Adrenal gland (tissue), 12 donors: ENCODE data around the gene PNPLA7. TPM values are rescaled to one million over a fixed set of nuclear protein-coding genes. Genes with fewer than 3 reads are reported as not detected.

Experiments used
- DNase-seq, 7 donors: peaks; one replicate each; pipeline ENCODE4 v3.0.0-alpha.2; 2019 to 2020
- H3K27ac ChIP-seq, 5 donors: fragments of 200-600 bp; sonication (generic) in 4 of 5; 1 replicate in 3 of 5; 2 replicates in 2 of 5; pipeline versions ENCODE4 v1.5.1 to v1.8.0; 2016 to 2020; ENCODE audit warnings: mild to moderate bottlenecking in 1 of 5
- H3K27me3 ChIP-seq: fragments of 200-600 bp; 2 replicates; pipeline ENCODE4 v1.8.0; 2021
- H3K36me3 ChIP-seq, 2 donors: fragments of 200-600 bp; replicated peaks in 1 of 2; 1 replicate in 1 of 2; 2 replicates in 1 of 2; pipeline versions ENCODE4 v1.5.1 to v1.8.0; 2018 to 2022
- H3K4me1 ChIP-seq, 2 donors: fragments of 200-600 bp; replicated peaks in 1 of 2; 1 replicate in 1 of 2; 2 replicates in 1 of 2; pipeline versions ENCODE4 v1.5.1 to v1.8.0; 2018 to 2021
- H3K4me3 ChIP-seq, 4 donors: fragments of 200-600 bp; sonication (generic) in 3 of 4; one replicate each; pipeline ENCODE4 v1.5.1; 2016 to 2018
- H3K9me3 ChIP-seq, 3 donors: fragments of 200-600 bp; sonication (generic) in 1 of 3; replicated peaks in 1 of 3; 1 replicate in 2 of 3; 2 replicates in 1 of 3; pipeline versions ENCODE4 v1.5.1 to v1.8.0; 2016 to 2021
- CTCF ChIP-seq, 6 experiments: fragments of 450-650 bp in 4 of 6; fragments of 200-600 bp in 2 of 6; sonication (generic) in 1 of 6; IDR thresholded peaks; 1 replicate in 5 of 6; 2 replicates in 1 of 6; pipeline versions ENCODE4 v1.5.1 to v1.8.0; 2016 to 2021; ENCODE audit warnings: antibody characterized with exemption in 6 of 6, mild to moderate bottlenecking in 2 of 6, moderate library complexity in 1 of 6
- POLR2A ChIP-seq, 2 donors: fragments of 450-650 bp; IDR thresholded peaks; one replicate each; pipeline ENCODE4 v1.6.1; 2017; ENCODE audit warnings: antibody characterized with exemption in 2 of 2, mild to moderate bottlenecking in 2 of 2, moderate library complexity in 1 of 2
- WGBS, 4 donors: extraction: QIAGEN DNeasy Blood & Tissue Kit in 2 of 4; methylation state at CpG; one replicate each; pipeline versions ENCODE4 v1.1.5 to v1.1.7; 2013 to 2017; 5-methylcytosine and 5-hydroxymethylcytosine counted together
- intact Hi-C, 2 donors: fragments of 100-400 bp; cut with DNase I; formaldehyde crosslinking; loops; one replicate each; pipeline versions ENCODE4 v1.14.1 to v1.15.0; 2022 to 2023
- polyA plus RNA-seq, 3 donors: library from polyadenylated mRNA; stranded (reverse); fragments of 200-250 nt in 2 of 3; fragments of 350-450 nt in 1 of 3; fragmentation: Illumina TruSeq in 1 of 3; extraction: RNeasy Lipid Tissue Mini Kit (QIAGEN cat#74804) in 1 of 3; gene quantifications; one replicate each; pipeline ENCODE4 v1.2.3, GENCODE V29; 2013 to 2014
- total RNA-seq, 9 donors: library from RNA; depleted of rRNA in 4 of 9; stranded (reverse); fragments of >200 nt in 4 of 9; fragments of 120-200 nt in 1 of 9; fragmentation: NEBNext Ultra II Directional in 1 of 9; extraction: Animal tissue kit (Norgen Biotek cat#: 25700) in 1 of 9; gene quantifications; one replicate each; pipeline versions ENCODE4 v1.1.0 to v1.2.4, GENCODE V29; 2013 to 2023
- donor health status: healthy with polysubstance abuse.
- donor health status: Bipolar disorder and iron deficiency.
- donor health status: DM: yes; HTN: yes; CAD: no.
- donor health status: DM: no; HTN: no; CAD: no.
- donor health status: DM: no; HTN: no; CAD: no.
- donor health status: DM: yes; HTN: yes; CAD: no.

PNPLA7 gene
- total and polyA plus RNA-seq, 12 donors: 0.44 to 64.1 (median 10.8) TPM

GRCh38 chr9:137583347-137583746 lies 33.1 kb upstream of the PNPLA7 start:
- intact Hi-C loops: no loop called here
- no peaks in the 10 kb centered on the region for H3K9me3 ChIP-seq
- 78 to 92% (median 84%) methylated on average over 11 to 14 of the region's 14 CpGs for WGBS, 4 donors
- H3K27me3 ChIP-seq: no peaks in the 10 kb centered on the region
- H3K36me3 ChIP-seq: peaks cover 0 to 47% of the 10 kb centered on the region in 2 donors
- no peak overlapping the region for H3K4me3 ChIP-seq
- peaks cover 5 to 8% of the 10 kb centered on the region in 2 donors for H3K4me1 ChIP-seq
- DNase-seq: no peak
- no peak overlapping the region for H3K27ac ChIP-seq
- no peak for TF ChIP-seq CTCF (IDR thresholded peaks at IDR 0.05)
- no peak for TF ChIP-seq POLR2A (IDR thresholded peaks at IDR 0.05)

- 65 to 82% (median 80%) methylated on average over 10 to 20 of the region's 20 CpGs for WGBS, 4 donors
- H3K9me3 ChIP-seq: no peaks in the 10 kb centered on the region
- no peak overlapping the region for H3K27ac ChIP-seq
- intact Hi-C loops: no loop called here
- TF ChIP-seq CTCF (IDR thresholded peaks at IDR 0.05) (peak in 4 of 6 experiments; percentile 22 to 40 (median 28)), POLR2A (IDR thresholded peaks at IDR 0.05) (no peak)
- H3K36me3 ChIP-seq: peaks cover 0 to 40% of the 10 kb centered on the region in 2 donors
- H3K4me3 ChIP-seq: no peak overlapping the region
- DNase-seq: peak in 3 of 7 donors; percentile 32 to 58 (median 57)
- peaks cover 14 to 15% of the 10 kb centered on the region in 2 donors for H3K4me1 ChIP-seq
- no peaks in the 10 kb centered on the region for H3K27me3 ChIP-seq
These were observed 32.2 kb upstream of the PNPLA7 start for GRCh38 chr9:137582286-137582860.

- H3K4me3 ChIP-seq: no peak overlapping the region
- H3K9me3 ChIP-seq: no peaks in the 10 kb centered on the region
- H3K36me3 ChIP-seq: peaks cover 0 to 33% of the 10 kb centered on the region in 2 donors
- no peak for DNase-seq
- H3K4me1 ChIP-seq: peaks cover 21 to 23% of the 10 kb centered on the region in 2 donors
- 85 to 92% (median 92%) methylated on average over 14 to 22 of the region's 22 CpGs for WGBS, 4 donors
- H3K27me3 ChIP-seq: no peaks in the 10 kb centered on the region
- TF ChIP-seq CTCF (IDR thresholded peaks at IDR 0.05) (no peak), POLR2A (IDR thresholded peaks at IDR 0.05) (no peak)
- no peak overlapping the region for H3K27ac ChIP-seq
- intact Hi-C loops: no loop called here
These were observed 31.4 kb upstream of the PNPLA7 start for GRCh38 chr9:137581361-137582285.

- peaks cover 27 to 28% of the 10 kb centered on the region in 2 donors for H3K4me1 ChIP-seq
- TF ChIP-seq POLR2A (IDR thresholded peaks at IDR 0.05) (no peak), CTCF (IDR thresholded peaks at IDR 0.05) (no peak)
- no peaks in the 10 kb centered on the region for H3K27me3 ChIP-seq
- 93 to 100% (median 98%) methylated on average over 2 to 4 of the region's 4 CpGs for WGBS, 4 donors
- H3K36me3 ChIP-seq: peaks cover 0 to 32% of the 10 kb centered on the region in 2 donors
- no peak overlapping the region for H3K27ac ChIP-seq
- no peaks in the 10 kb centered on the region for H3K9me3 ChIP-seq
- H3K4me3 ChIP-seq: no peak overlapping the region
- intact Hi-C loops: no loop called here
- no peak for DNase-seq
These were observed 30.7 kb upstream of the PNPLA7 start for GRCh38 chr9:137580954-137581322.
